UCSD-AML1 (cell line): ENCODE measurements around the gene DAGLA.

ENCODE experiments used
- DNase-seq: peaks from one replicate; lab custom pipeline; 2025; ENCODE audit not compliant: unreplicated experiment; lab: John Stamatoyannopoulos, UW

Gene DAGLA

GRCh38 chr11:61743486-61744095, 63.4 kb downstream of the DAGLA start:
- no peak for DNase-seq

GRCh38 chr11:61744181-61744580, 64.0 kb downstream of the DAGLA start:
- no peak for DNase-seq

GRCh38 chr11:61744609-61745156, 64.5 kb downstream of the DAGLA start:
- no peak for DNase-seq

GRCh38 chr11:61745781-61746441, 65.7 kb downstream of the DAGLA start:
- no peak for DNase-seq

GRCh38 chr11:61746442-61747191, 66.4 kb downstream of the DAGLA start:
- DNase-seq = no peak

GRCh38 chr11:61747192-61747966, 67.2 kb downstream of the DAGLA start:
- peak; percentile 69 for DNase-seq

- no peak for DNase-seq
These were observed 67.7 kb downstream of the DAGLA start for GRCh38 chr11:61747967-61748285.

GRCh38 chr11:61749591-61750217, 69.5 kb downstream of the DAGLA start:
- no peak for DNase-seq

GRCh38 chr11:61750631-61751273, 70.6 kb downstream of the DAGLA start:
- DNase-seq = no peak

GRCh38 chr11:61751384-61751783, 71.2 kb downstream of the DAGLA start:
- DNase-seq = no peak

- DNase-seq = peak; percentile 61
These were observed 72.1 kb downstream of the DAGLA start, which contains the start of gene MYRF for GRCh38 chr11:61752117-61752924. MYRF (plus strand) TSS chr11:61752636; CDS start chr11:61752745, 109 bp downstream.

- no peak for DNase-seq
These were observed 72.8 kb downstream of the DAGLA start for GRCh38 chr11:61752925-61753521.

- no peak for DNase-seq
These were observed 73.5 kb downstream of the DAGLA start for GRCh38 chr11:61753672-61754071.

- DNase-seq = no peak
These were observed 74.6 kb downstream of the DAGLA start for GRCh38 chr11:61754534-61755482.

GRCh38 chr11:61756147-61756451, 75.9 kb downstream of the DAGLA start:
- no peak for DNase-seq

GRCh38 chr11:61756452-61757212, 76.4 kb downstream of the DAGLA start:
- peak; percentile 74 for DNase-seq

GRCh38 chr11:61757213-61757862, 77.1 kb downstream of the DAGLA start:
- DNase-seq = no peak
